ENCODE measurements around the gene UBN2. TPM values are rescaled to one million over a fixed set of nuclear protein-coding genes. Genes with fewer than 3 reads are reported as not detected.

The UBN2 gene
- total and polyA plus RNA-seq, 8 donors: 0.76 to 23.9 (median 6.3) TPM

- H3K27ac ChIP-seq: no peak overlapping the region
- peaks cover 8 to 10% (median 9%) of the 10 kb centered on the region in 4 donors for H3K4me1 ChIP-seq
- TF ChIP-seq POLR2A (IDR thresholded peaks at IDR 0.05): no peak
- no peak for TF ChIP-seq CTCF (IDR thresholded peaks at IDR 0.05)
- TF ChIP-seq POLR2AphosphoS5 (IDR thresholded peaks at IDR 0.05): no peak
- no peak for TF ChIP-seq EP300 (IDR thresholded peaks at IDR 0.05)
- no peaks in the 10 kb centered on the region for H3K27me3 ChIP-seq
- H3K36me3 ChIP-seq: peaks cover 0 to 20% (median 18%) of the 10 kb centered on the region in 4 donors
- no peaks in the 10 kb centered on the region for H3K9me3 ChIP-seq
- DNase-seq: no peak
- WGBS, 5 donors: 94 to 100% (median 98%) methylated on average over 2 of the region's 2 CpGs
- H3K4me3 ChIP-seq: no peak overlapping the region
- intact Hi-C loops (cut with DNase I; ENCODE audit: low total_unique reads): no loop called here
These were observed 123.7 kb downstream of the UBN2 start for GRCh38 chr7:139354729-139355128.

GRCh38 chr7:139355320-139355719 is 124.3 kb downstream of the UBN2 start:
- Histone ChIP-seq H3K4me3 (no peak overlapping the region), H3K4me1 (peaks cover 8 to 10% (median 9%) of the 10 kb centered on the region in 4 donors), H3K27ac (no peak overlapping the region), H3K9me3 (no peaks in the 10 kb centered on the region), H3K36me3 (peaks cover 0 to 16% (median 13%) of the 10 kb centered on the region in 4 donors), H3K27me3 (no peaks in the 10 kb centered on the region)
- intact Hi-C loops (cut with DNase I; ENCODE audit: low total_unique reads): no loop called here
- no peak for TF ChIP-seq POLR2A (IDR thresholded peaks at IDR 0.05)
- TF ChIP-seq CTCF (IDR thresholded peaks at IDR 0.05): no peak
- no peak for TF ChIP-seq POLR2AphosphoS5 (IDR thresholded peaks at IDR 0.05)
- no peak for TF ChIP-seq EP300 (IDR thresholded peaks at IDR 0.05)
- 98 to 100% (median 100%) methylated on average over 1 of the region's 1 CpG for WGBS, 5 donors
- no peak for DNase-seq

Small RNA genes within 50 kb of the gene (small RNA-seq; reads per million reads assigned to genes)
- 0 reads per million in 4 donors for gene AC009220.1
- 0 reads per million in 4 donors for gene RNU6-206P

Other genes with a start within 250 kb of the UBN2 start
- 1 to 10 TPM in 4 of 5 donors, under 1 TPM in 1; 0.87 to 7.8 (median 3.1) TPM for gene KIAA1549, start 249.8 kb upstream of the UBN2 start, total RNA-seq
- under 1 TPM; 0.15 to 0.56 (median 0.28) TPM for gene KIAA1549, start 249.8 kb upstream of the UBN2 start, polyA plus RNA-seq
- gene ZC3HAV1L, start 195.2 kb upstream of the UBN2 start, total RNA-seq: 10 to 100 TPM in 4 of 5 donors, 1 to 10 TPM in 1; 4.7 to 31.9 (median 18.2) TPM
- gene ZC3HAV1L, start 195.2 kb upstream of the UBN2 start, polyA plus RNA-seq: 1 to 10 TPM in 1 of 3 donors, under 1 TPM in 2; 0.33 to 1.3 (median 0.76) TPM
- 10 to 100 TPM in 4 of 5 donors, 1 to 10 TPM in 1; 7.6 to 34.3 (median 20.3) TPM for gene ZC3HAV1, start 121.5 kb upstream of the UBN2 start, total RNA-seq
- 1 to 10 TPM; 5.5 to 7.0 (median 5.7) TPM for gene ZC3HAV1, start 121.5 kb upstream of the UBN2 start, polyA plus RNA-seq
- gene FMC1, start 110.1 kb downstream of the UBN2 start, total RNA-seq: 10 to 100 TPM in 3 of 5 donors, 1 to 10 TPM in 1, not detected in 1; 6.2 to 13.6 (median 11.0) TPM
- gene FMC1, start 110.1 kb downstream of the UBN2 start, polyA plus RNA-seq: 10 to 100 TPM; 21.5 to 42.6 (median 23.5) TPM
- 100 to 1,000 TPM in 2 of 5 donors, 10 to 100 TPM in 3; 42.4 to 133 (median 93.7) TPM for gene LUC7L2, start 128.7 kb downstream of the UBN2 start, total RNA-seq
- 10 to 100 TPM; 20.5 to 40.2 (median 31.8) TPM for gene LUC7L2, start 128.7 kb downstream of the UBN2 start, polyA plus RNA-seq

Data from stomach (tissue), 9 donors.